GM23338 (cell line): ENCODE results near the gene ICE1. TPM values are rescaled to one million over a fixed set of nuclear protein-coding genes. Genes with fewer than 3 reads are reported as not detected.
"Not testable (repeated sequence)": the region's sequence is repeated elsewhere in the genome, so short reads cannot be mapped to it uniquely, and the experiment has no call there.

Source experiments
- ATAC-seq: fragments of 200-7000 bp; cut with Tn5 transposase; 3 replicates; pipeline ENCODE4 v1.9.1; 2020
- DNase-seq: peaks from one replicate; pipeline ENCODE4 v3.0.0-alpha.2; 2015; ENCODE audit warnings: low spot score
- H2AFZ ChIP-seq: fragments of 200-600 bp; sonication (generic); 2 replicates; pipeline ENCODE4 v1.8.0; 2016; ENCODE audit warnings: antibody characterized with exemption, mild to moderate bottlenecking, moderate library complexity
- H3F3A ChIP-seq: fragments of 200-600 bp; sonication (generic); replicated peaks from 2 replicates; pipeline ENCODE4 v1.8.0; 2017; ENCODE audit warnings: antibody characterized with exemption, mixed run types, low read depth
- H3K27ac ChIP-seq: fragments of 200-600 bp; sonication (generic); 2 replicates; pipeline ENCODE4 v1.6.1; 2016; ENCODE audit warnings: low read depth
- H3K27me3 ChIP-seq: fragments of 200-600 bp; sonication (generic); 2 replicates; pipeline ENCODE4 v1.8.0; 2016; ENCODE audit warnings: mild to moderate bottlenecking, mixed run types, moderate library complexity; ENCODE audit not compliant: insufficient read depth
- H3K36me3 ChIP-seq: fragments of 200-600 bp; sonication (generic); 2 replicates; pipeline ENCODE4 v1.8.0; 2016; ENCODE audit warnings: mild to moderate bottlenecking; ENCODE audit not compliant: insufficient read depth
- H3K4me1 ChIP-seq: fragments of 200-600 bp; sonication (generic); 2 replicates; pipeline ENCODE4 v1.8.0; 2016; ENCODE audit warnings: mild to moderate bottlenecking, moderate library complexity; ENCODE audit not compliant: insufficient read depth
- H3K4me2 ChIP-seq: fragments of 200-600 bp; sonication (generic); 2 replicates; pipeline ENCODE4 v1.7.1; 2017; ENCODE audit warnings: mixed run types
- H3K4me3 ChIP-seq: fragments of 200-600 bp; sonication (generic); 2 replicates; pipeline ENCODE4 v1.6.1; 2016; ENCODE audit warnings: mixed run types
- H3K79me2 ChIP-seq: fragments of 200-600 bp; sonication (generic); replicated peaks from 2 replicates; pipeline ENCODE4 v1.8.0; 2017; ENCODE audit warnings: mild to moderate bottlenecking; ENCODE audit not compliant: insufficient read depth
- H3K9me2 ChIP-seq: fragments of 200-600 bp; sonication (generic); 2 replicates; pipeline ENCODE4 v1.8.0; 2017; ENCODE audit not compliant: insufficient read depth
- H4K20me1 ChIP-seq: fragments of 200-600 bp; sonication (generic); replicated peaks from 2 replicates; pipeline ENCODE4 v1.8.0; 2017; ENCODE audit warnings: mild to moderate bottlenecking; ENCODE audit not compliant: insufficient read depth
- H3K27ac Mint-ChIP-seq: 2 replicates; pipeline ENCODE4 v1.8.0; 2020; ENCODE audit warnings: inconsistent platforms, mild to moderate bottlenecking, moderate library complexity, mixed read lengths
- H3K27me3 Mint-ChIP-seq: 3 replicates; pipeline ENCODE4 v1.8.0; 2022; ENCODE audit warnings: low read depth, mild to moderate bottlenecking, moderate library complexity, mixed read lengths, inconsistent platforms; ENCODE audit not compliant: insufficient read depth, poor library complexity
- H3K36me3 Mint-ChIP-seq: 3 replicates; pipeline ENCODE4 v1.8.0; 2021; ENCODE audit warnings: low read depth, mild to moderate bottlenecking, inconsistent platforms, moderate library complexity, mixed read lengths
- H3K4me1 Mint-ChIP-seq: 3 replicates; pipeline ENCODE4 v1.8.0; 2020; ENCODE audit warnings: mild to moderate bottlenecking, inconsistent platforms, mixed read lengths
- H3K4me3 Mint-ChIP-seq: 3 replicates; pipeline ENCODE4 v1.8.0; 2021; ENCODE audit warnings: moderate library complexity, mild to moderate bottlenecking, inconsistent platforms, mixed read lengths
- H3K9me3 Mint-ChIP-seq: 3 replicates; pipeline ENCODE4 v1.8.0; 2020; ENCODE audit warnings: moderate library complexity, mild to moderate bottlenecking, inconsistent platforms, mixed read lengths
- CREB1 ChIP-seq: fragments of 250-450 bp; sonication (Bioruptor Pico); IDR thresholded peaks from 2 replicates; pipeline ENCODE4 v1.5.0; 2020; ENCODE audit warnings: low read depth, mild to moderate bottlenecking, moderate library complexity
- NANOG ChIP-seq: IDR thresholded peaks from 2 replicates; pipeline ENCODE4 v1.6.1; 2016; ENCODE audit warnings: antibody characterized with exemption, borderline replicate concordance
- POLR2AphosphoS5 ChIP-seq: IDR thresholded peaks from 2 replicates; pipeline ENCODE4 v1.6.1; 2016; ENCODE audit warnings: antibody characterized with exemption, low read depth
- STAT1 ChIP-seq: IDR thresholded peaks from one replicate; pipeline ENCODE4 v1.6.1; 2016; ENCODE audit warnings: antibody characterized with exemption; ENCODE audit not compliant: unreplicated experiment
- ZNF114 ChIP-seq: fragments of 250-450 bp; sonication (Bioruptor Pico); IDR thresholded peaks from 2 replicates; pipeline ENCODE4 v1.5.0; 2020; ENCODE audit warnings: mild to moderate bottlenecking, moderate library complexity
- ZNF331 ChIP-seq: fragments of 250-450 bp; sonication (Bioruptor Pico); IDR thresholded peaks from 2 replicates; pipeline ENCODE4 v1.5.0; 2020; ENCODE audit warnings: low read depth, mild to moderate bottlenecking, moderate library complexity
- polyA plus RNA-seq: library from polyadenylated mRNA; unstranded; fragments of >200 nt; fragmentation: Nextera tagmentation; extraction: Ambion mirVana; gene quantifications from 2 replicates; pipeline ENCODE4 v1.2.1, GENCODE V29; 2016
- total RNA-seq: library from RNA; depleted of rRNA; stranded (reverse); fragments of >200 nt; shearing (Covaris generic); gene quantifications from 2 replicates; pipeline ENCODE4 v1.2.3, GENCODE V29; 2014
- TF ChIP-seq, protein P1 (sequence below): fragments of 250-450 bp; sonication (Bioruptor Pico); IDR thresholded peaks from 2 replicates; pipeline ENCODE4 v1.5.0; 2020; ENCODE audit warnings: mild to moderate bottlenecking, moderate library complexity
- TF ChIP-seq, protein P2 (sequence below): IDR thresholded peaks from one replicate; pipeline ENCODE4 v1.6.1; 2018; ENCODE audit warnings: antibody characterized with exemption; ENCODE audit not compliant: unreplicated experiment
- TF ChIP-seq, protein P3 (sequence below), 2 experiments: fragments of 200-600 bp in 1 of 2; sonication (generic) in 1 of 2; conservative IDR thresholded peaks; 2 replicates each; pipeline versions ENCODE4 v1.5.1 to v1.6.1; 2016 to 2017; ENCODE audit warnings: antibody characterized with exemption in 2 of 2, low read depth in 2 of 2, mild to moderate bottlenecking in 2 of 2, moderate library complexity in 1 of 2
- TF ChIP-seq, protein P4 (sequence below): IDR thresholded peaks from 2 replicates; pipeline ENCODE4 v1.6.1; 2016; ENCODE audit warnings: antibody characterized with exemption

Gene ICE1
- total and polyA plus RNA-seq, 2 experiments from 2014 or later, result 59.5 to 65.1 TPM

DNA sequence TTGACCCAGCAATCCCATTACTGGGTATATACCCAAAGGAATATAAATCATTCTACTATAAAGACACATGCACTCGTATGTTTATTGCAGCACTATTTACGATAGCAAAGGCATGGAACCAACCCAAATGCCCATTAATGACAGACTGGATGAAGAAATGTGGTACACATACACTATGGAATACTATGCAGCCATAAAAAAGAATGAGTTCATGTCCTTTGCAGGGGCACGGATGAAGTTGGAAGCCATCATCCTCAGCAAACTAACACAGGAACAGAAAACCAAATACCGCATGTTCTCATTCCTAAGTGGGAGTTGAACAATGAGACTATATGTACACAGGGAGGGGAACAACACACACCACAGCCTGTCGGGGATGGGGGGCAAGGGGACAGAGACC, 8.6 kb upstream of the ICE1 start:
- H3K27me3 Mint-ChIP-seq, H4K20me1 ChIP-seq, H3K27ac ChIP-seq, H3K36me3 ChIP-seq, H3K27ac Mint-ChIP-seq, H3K4me3 Mint-ChIP-seq, ATAC-seq, DNase-seq, H3K4me1 Mint-ChIP-seq, H3K4me2 ChIP-seq, H3K79me2 ChIP-seq, H3K4me3 ChIP-seq, H3K9me2 ChIP-seq, H3K27me3 ChIP-seq, H3F3A ChIP-seq, H3K4me1 ChIP-seq, H2AFZ ChIP-seq: not testable (repeated sequence)
- H3K9me3 Mint-ChIP-seq, result peaks cover 40% of the 10 kb centered on the region
- peaks cover 32% of the 10 kb centered on the region; the same call in 2 of the 3 replicates for H3K36me3 Mint-ChIP-seq

DNA sequence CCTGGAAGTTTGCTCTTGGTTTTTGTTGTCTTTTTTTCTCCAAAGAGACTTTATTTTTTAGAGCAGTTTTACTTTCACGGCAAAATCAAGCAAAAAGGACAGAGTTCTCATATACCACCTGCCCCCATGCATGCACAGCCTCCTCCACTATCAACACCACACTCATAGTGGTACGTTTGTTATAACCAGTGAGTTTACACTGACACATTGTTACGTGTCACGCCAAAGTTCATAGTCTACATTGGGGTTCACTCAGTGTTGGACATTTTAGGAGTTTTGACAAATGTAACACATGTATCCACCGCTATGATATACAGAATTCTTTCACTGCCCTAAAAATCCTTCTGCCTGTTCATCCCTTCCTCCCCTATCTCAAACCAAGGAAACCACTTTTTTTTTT, 7.5 kb upstream of the ICE1 start:
- DNase-seq, result no peak
- H3K4me3 ChIP-seq, result no peak overlapping the region
- H3K4me2 ChIP-seq, result no peak overlapping the region
- H4K20me1 ChIP-seq, result no peaks in the 10 kb centered on the region
- H3K27ac ChIP-seq, result no peak overlapping the region
- Mint-ChIP-seq H3K4me1 (peaks cover 9% of the 10 kb centered on the region), H3K4me3 (no peak overlapping the region), H3K27me3 (peaks cover 6% of the 10 kb centered on the region), H3K36me3 (peaks cover 21% of the 10 kb centered on the region; the same call in 2 of the 3 replicates), H3K27ac (no peak overlapping the region), H3K9me3 (peaks cover 28% of the 10 kb centered on the region)
- H3K9me2 ChIP-seq, result no peaks in the 10 kb centered on the region
- H2AFZ ChIP-seq, result no peak overlapping the region
- H3K27me3 ChIP-seq, result no peaks in the 10 kb centered on the region
- H3K4me1 ChIP-seq, result 0 out of 2 replicates have a peak, but pooled peaks cover 3% of the 10 kb centered on the region
- no peaks in the 10 kb centered on the region for H3F3A ChIP-seq
- H3K36me3 ChIP-seq, result 0 out of 2 replicates have a peak, but pooled peaks cover 2% of the 10 kb centered on the region
- ATAC-seq, result no peak
- H3K79me2 ChIP-seq, result no peaks in the 10 kb centered on the region
- TF ChIP-seq, protein P1, sequence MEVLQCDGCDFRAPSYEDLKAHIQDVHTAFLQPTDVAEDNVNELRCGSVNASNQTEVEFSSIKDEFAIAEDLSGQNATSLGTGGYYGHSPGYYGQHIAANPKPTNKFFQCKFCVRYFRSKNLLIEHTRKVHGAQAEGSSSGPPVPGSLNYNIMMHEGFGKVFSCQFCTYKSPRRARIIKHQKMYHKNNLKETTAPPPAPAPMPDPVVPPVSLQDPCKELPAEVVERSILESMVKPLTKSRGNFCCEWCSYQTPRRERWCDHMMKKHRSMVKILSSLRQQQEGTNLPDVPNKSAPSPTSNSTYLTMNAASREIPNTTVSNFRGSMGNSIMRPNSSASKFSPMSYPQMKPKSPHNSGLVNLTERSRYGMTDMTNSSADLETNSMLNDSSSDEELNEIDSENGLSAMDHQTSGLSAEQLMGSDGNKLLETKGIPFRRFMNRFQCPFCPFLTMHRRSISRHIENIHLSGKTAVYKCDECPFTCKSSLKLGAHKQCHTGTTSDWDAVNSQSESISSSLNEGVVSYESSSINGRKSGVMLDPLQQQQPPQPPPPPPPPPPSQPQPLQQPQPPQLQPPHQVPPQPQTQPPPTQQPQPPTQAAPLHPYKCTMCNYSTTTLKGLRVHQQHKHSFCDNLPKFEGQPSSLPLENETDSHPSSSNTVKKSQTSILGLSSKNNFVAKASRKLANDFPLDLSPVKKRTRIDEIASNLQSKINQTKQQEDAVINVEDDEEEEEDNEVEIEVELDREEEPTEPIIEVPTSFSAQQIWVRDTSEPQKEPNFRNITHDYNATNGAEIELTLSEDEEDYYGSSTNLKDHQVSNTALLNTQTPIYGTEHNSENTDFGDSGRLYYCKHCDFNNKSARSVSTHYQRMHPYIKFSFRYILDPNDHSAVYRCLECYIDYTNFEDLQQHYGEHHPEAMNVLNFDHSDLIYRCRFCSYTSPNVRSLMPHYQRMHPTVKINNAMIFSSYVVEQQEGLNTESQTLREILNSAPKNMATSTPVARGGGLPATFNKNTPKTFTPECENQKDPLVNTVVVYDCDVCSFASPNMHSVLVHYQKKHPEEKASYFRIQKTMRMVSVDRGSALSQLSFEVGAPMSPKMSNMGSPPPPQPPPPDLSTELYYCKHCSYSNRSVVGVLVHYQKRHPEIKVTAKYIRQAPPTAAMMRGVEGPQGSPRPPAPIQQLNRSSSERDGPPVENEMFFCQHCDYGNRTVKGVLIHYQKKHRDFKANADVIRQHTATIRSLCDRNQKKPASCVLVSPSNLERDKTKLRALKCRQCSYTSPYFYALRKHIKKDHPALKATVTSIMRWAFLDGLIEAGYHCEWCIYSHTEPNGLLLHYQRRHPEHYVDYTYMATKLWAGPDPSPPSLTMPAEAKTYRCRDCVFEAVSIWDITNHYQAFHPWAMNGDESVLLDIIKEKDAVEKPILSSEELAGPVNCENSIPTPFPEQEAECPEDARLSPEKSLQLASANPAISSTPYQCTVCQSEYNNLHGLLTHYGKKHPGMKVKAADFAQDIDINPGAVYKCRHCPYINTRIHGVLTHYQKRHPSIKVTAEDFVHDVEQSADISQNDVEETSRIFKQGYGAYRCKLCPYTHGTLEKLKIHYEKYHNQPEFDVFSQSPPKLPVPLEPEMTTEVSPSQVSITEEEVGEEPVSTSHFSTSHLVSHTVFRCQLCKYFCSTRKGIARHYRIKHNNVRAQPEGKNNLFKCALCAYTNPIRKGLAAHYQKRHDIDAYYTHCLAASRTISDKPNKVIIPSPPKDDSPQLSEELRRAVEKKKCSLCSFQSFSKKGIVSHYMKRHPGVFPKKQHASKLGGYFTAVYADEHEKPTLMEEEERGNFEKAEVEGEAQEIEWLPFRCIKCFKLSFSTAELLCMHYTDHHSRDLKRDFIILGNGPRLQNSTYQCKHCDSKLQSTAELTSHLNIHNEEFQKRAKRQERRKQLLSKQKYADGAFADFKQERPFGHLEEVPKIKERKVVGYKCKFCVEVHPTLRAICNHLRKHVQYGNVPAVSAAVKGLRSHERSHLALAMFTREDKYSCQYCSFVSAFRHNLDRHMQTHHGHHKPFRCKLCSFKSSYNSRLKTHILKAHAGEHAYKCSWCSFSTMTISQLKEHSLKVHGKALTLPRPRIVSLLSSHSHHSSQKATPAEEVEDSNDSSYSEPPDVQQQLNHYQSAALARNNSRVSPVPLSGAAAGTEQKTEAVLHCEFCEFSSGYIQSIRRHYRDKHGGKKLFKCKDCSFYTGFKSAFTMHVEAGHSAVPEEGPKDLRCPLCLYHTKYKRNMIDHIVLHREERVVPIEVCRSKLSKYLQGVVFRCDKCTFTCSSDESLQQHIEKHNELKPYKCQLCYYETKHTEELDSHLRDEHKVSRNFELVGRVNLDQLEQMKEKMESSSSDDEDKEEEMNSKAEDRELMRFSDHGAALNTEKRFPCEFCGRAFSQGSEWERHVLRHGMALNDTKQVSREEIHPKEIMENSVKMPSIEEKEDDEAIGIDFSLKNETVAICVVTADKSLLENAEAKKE (CRISPR knock-in tag), result no peak
- TF ChIP-seq STAT1, result no peak
- TF ChIP-seq, protein P2, sequence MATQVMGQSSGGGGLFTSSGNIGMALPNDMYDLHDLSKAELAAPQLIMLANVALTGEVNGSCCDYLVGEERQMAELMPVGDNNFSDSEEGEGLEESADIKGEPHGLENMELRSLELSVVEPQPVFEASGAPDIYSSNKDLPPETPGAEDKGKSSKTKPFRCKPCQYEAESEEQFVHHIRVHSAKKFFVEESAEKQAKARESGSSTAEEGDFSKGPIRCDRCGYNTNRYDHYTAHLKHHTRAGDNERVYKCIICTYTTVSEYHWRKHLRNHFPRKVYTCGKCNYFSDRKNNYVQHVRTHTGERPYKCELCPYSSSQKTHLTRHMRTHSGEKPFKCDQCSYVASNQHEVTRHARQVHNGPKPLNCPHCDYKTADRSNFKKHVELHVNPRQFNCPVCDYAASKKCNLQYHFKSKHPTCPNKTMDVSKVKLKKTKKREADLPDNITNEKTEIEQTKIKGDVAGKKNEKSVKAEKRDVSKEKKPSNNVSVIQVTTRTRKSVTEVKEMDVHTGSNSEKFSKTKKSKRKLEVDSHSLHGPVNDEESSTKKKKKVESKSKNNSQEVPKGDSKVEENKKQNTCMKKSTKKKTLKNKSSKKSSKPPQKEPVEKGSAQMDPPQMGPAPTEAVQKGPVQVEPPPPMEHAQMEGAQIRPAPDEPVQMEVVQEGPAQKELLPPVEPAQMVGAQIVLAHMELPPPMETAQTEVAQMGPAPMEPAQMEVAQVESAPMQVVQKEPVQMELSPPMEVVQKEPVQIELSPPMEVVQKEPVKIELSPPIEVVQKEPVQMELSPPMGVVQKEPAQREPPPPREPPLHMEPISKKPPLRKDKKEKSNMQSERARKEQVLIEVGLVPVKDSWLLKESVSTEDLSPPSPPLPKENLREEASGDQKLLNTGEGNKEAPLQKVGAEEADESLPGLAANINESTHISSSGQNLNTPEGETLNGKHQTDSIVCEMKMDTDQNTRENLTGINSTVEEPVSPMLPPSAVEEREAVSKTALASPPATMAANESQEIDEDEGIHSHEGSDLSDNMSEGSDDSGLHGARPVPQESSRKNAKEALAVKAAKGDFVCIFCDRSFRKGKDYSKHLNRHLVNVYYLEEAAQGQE, result no peak
- TF ChIP-seq, protein P3, sequence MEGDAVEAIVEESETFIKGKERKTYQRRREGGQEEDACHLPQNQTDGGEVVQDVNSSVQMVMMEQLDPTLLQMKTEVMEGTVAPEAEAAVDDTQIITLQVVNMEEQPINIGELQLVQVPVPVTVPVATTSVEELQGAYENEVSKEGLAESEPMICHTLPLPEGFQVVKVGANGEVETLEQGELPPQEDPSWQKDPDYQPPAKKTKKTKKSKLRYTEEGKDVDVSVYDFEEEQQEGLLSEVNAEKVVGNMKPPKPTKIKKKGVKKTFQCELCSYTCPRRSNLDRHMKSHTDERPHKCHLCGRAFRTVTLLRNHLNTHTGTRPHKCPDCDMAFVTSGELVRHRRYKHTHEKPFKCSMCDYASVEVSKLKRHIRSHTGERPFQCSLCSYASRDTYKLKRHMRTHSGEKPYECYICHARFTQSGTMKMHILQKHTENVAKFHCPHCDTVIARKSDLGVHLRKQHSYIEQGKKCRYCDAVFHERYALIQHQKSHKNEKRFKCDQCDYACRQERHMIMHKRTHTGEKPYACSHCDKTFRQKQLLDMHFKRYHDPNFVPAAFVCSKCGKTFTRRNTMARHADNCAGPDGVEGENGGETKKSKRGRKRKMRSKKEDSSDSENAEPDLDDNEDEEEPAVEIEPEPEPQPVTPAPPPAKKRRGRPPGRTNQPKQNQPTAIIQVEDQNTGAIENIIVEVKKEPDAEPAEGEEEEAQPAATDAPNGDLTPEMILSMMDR (conservative IDR thresholded peaks at IDR 0.05; ENCODE audit: low read depth in 2 of 2), result no peak
- no peak for TF ChIP-seq ZNF331 (CRISPR knock-in tag)
- TF ChIP-seq NANOG, result no peak
- TF ChIP-seq POLR2AphosphoS5, result no peak
- no peak for TF ChIP-seq ZNF114 (CRISPR knock-in tag)
- no peak for TF ChIP-seq CREB1 (CRISPR knock-in tag)
- TF ChIP-seq, protein P4, sequence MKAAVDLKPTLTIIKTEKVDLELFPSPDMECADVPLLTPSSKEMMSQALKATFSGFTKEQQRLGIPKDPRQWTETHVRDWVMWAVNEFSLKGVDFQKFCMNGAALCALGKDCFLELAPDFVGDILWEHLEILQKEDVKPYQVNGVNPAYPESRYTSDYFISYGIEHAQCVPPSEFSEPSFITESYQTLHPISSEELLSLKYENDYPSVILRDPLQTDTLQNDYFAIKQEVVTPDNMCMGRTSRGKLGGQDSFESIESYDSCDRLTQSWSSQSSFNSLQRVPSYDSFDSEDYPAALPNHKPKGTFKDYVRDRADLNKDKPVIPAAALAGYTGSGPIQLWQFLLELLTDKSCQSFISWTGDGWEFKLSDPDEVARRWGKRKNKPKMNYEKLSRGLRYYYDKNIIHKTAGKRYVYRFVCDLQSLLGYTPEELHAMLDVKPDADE, result no peak
